Measurements from ENCODE around the gene XPO6.

DNA sequence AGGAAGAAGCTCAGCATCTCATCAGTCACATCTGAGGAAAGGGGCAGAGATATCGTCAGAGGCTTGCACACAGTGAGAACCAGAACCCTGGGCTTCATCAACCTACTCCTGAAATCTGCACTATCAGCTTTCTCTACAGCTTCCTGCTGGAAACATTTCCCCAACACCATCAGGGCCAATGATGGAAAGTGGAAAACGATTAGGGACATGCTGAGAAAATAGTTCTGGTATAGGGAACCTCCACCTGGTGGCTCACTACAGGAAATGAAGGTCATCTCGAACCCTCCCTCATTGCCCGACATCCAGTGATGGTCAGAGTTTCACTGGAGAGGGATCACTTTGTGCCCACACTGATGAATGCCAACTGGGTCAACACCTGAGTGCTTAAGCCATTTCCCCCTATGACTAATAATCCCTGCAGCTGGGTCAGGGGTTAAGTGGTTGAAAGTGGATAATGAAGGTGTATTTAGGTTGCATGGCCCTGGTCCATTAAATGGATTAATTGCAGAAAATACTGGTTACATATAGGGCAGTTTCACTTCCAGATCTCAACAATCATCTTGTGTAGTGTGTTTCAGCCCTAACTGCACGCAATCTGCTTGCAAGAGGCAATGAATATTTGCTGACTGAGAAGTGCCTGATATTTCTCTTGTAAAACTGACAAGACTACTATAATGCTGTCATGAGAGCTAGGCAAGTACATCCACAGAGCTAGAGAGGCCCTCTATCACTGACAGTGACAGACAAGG is 105.1 kb downstream of the XPO6 start:
- TF ChIP-seq, protein P1, sequence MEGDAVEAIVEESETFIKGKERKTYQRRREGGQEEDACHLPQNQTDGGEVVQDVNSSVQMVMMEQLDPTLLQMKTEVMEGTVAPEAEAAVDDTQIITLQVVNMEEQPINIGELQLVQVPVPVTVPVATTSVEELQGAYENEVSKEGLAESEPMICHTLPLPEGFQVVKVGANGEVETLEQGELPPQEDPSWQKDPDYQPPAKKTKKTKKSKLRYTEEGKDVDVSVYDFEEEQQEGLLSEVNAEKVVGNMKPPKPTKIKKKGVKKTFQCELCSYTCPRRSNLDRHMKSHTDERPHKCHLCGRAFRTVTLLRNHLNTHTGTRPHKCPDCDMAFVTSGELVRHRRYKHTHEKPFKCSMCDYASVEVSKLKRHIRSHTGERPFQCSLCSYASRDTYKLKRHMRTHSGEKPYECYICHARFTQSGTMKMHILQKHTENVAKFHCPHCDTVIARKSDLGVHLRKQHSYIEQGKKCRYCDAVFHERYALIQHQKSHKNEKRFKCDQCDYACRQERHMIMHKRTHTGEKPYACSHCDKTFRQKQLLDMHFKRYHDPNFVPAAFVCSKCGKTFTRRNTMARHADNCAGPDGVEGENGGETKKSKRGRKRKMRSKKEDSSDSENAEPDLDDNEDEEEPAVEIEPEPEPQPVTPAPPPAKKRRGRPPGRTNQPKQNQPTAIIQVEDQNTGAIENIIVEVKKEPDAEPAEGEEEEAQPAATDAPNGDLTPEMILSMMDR (IDR thresholded peaks at IDR 0.05), result no peak
- no peak for TF ChIP-seq POLR2A (IDR thresholded peaks at IDR 0.05)

All from tibial nerve (tissue), 3 donors.